Measurements from ENCODE around the gene KLC4.
A peak's percentile ranks its signal among the peaks of the same experiment; 100 is the strongest.
"Not testable (repeated sequence)": the region's sequence is repeated elsewhere in the genome, so short reads cannot be mapped to it uniquely, and the experiment has no call there.

KLC4 gene

DNA sequence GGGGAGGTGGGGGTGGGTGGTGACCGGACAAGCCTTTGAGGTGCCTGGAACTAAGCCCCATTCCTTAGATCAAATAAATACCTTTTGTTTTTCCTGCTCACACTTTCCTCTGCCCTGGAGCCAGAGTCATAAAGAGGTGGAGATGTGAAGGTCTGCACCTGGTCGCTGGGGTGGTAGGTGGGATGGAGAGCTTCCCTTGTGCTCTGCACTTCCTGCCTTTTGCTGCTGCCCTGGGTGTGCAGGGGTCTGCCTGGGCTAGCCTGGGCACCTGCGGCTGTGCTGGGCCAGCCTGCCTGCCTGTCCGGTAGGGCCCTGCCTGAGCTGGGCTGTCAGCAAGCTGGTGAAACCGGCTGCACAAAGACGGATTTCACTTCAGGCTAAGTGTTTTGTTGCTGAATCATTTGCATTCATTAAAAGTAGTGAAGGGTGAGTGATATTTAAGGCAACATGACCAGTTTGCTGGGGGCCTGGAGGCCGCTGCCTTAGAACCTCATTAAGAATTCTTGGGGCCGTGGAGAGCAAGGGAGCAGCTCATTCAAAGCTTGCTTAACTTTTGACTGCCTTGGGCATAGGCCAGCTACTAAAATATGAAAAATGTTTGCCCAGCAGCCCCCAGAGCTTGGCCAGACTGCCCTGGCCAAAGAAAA is 37.1 kb downstream of the KLC4 start:
- FAIRE-seq = no peak

DNA sequence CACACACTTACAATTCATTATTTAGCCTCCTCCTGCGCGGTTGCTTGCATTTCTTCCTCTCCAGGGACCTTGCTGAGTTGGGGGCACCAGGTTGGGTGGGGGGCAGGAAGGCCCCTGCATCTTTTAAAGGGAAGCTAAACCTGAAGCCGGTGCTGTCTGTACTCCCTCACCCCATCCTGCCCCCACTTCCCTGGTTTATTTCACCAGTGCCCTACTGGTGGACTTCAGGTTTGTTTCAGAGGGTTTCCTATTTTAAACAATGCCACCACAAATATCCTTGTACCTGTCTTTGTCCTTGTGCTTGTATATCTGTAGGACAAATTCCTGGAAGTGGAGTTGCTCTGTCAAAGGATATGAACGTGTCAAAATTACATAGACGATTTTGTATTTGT is 37.7 kb downstream of the KLC4 start:
- FAIRE-seq = no peak

DNA sequence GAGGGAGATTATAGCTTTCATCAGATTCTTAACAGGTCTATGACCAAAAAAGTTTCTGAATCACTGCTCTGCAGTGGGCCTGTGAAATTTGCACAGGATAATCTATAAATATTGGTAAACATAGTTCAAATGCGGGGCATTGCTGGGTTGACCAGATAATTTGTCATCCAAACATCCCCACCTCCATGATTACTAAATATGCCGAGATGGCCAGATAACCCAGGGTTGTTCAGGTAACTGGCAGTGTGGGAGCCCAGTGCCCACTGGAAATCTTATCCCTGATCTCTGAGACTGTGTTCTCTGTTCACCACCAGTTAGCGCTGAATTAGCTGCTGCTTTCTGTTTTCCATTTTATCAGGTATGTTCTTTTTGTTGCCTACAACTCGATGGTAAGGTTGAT is 38.1 kb downstream of the KLC4 start:
- FAIRE-seq = no peak

DNA sequence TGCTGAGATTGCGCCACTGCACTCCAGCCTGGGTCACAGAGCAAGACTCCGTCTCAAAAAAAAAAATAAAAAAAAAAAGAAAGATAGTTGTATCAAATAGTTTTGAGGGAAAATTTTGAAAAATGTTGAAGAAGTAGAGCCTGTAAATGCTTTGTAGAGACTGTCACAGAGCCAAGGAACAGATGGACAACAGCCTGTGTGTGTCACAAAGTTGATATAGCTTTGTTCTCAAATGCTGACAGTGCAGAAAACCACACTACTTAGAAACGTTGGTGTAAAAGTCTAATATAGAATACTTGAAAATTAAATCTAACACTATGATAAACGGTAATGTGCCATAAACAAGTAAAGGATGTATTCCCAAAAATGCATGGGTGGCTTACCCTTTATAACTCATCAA is 42.1 kb downstream of the KLC4 start:
- FAIRE-seq = no peak

DNA sequence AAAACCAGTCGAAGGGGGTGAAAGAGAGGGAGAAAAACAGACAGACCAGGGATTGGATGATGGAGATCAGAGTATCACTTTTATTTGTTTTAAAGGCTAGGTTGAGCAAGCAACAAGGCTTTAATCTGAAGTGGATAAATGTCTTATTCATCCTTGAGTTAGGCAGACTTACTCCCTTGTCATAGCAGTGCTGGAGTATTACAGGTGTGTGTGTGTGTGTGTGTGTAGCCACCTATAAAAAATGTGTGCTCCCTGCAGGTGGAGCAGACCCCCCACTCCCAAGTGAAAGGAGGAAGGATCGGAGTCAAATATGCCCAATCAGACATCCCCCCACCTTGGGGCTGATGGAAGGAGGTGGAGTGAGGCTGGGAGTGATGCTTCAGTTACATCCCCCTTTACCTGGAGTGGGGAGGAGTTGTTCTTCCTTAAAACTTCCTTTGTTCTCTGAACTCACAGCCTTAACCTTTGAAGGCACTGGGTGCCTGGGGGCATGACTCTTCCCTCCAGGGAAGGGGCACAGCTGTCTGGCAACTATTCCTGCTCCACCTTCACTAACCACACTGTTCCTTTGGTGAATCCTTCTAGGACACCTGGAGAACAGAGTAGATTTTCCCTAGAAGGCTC is 43.9 kb downstream of the KLC4 start:
- FAIRE-seq = no peak

DNA sequence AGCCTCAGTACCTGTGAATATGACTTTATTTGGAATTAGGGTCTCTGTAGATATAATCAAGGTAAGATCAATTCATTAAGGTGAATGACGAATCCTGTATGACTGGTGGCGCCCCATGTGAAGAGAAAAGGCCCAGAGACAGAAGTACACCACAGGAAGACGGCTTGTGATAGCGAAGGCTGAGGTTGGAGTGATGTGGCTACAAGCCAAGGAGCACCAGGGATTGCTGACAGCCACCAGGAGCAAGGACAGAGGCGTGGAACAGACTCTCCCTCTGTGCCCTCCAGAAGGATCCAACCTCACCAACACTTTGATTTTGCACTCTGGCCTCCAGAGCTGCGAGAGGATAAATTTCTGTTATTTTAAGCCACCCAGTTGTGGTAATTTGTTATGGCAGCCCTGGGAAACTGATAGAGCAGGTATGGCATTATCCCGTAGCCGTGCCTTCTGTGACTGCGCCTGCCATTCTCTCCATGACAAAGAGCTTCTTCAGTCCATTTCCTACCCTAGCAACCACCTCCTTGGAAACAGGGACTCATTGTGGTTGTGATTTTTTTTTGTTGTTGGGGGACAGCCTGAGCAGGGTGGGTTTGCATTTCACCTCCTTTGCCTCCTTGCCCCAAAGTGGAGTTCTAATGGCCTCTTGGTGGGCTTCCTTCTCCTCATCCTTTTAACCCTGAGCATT is 46.2 kb downstream of the KLC4 start:
- no peak for FAIRE-seq

DNA sequence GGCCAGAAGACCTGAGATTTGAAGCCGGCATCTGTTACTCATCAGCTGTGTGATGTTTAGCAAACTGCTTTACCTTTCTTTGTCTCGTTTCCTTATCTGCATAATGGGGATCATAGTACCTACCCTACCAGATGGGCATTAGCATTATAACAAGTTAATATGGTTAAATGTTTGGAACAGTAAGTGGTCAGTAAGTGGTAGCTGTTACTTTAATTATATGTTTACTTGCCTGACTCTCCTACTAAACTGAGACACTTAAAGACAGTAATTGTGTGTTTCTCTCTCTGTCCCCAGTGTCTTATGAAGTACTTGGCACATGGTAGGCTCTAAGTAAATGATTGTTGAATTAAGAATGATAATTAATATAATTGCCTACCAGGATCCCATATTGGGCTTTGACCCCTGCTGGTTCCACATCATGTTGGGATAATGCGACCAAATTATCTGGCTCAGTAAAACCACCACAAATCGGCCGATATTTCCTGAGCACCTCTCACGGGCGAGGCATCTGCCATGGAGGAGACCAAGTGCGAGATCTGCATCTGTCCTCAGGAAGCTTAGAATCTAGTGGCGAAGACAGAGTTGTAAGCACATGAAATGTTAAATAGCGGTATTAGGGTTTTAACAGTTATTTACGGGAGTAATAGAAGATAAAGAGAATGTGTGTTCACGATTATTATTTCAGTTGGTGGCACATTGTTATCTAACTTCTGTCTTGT is 48.1 kb downstream of the KLC4 start:
- no peak for FAIRE-seq

DNA sequence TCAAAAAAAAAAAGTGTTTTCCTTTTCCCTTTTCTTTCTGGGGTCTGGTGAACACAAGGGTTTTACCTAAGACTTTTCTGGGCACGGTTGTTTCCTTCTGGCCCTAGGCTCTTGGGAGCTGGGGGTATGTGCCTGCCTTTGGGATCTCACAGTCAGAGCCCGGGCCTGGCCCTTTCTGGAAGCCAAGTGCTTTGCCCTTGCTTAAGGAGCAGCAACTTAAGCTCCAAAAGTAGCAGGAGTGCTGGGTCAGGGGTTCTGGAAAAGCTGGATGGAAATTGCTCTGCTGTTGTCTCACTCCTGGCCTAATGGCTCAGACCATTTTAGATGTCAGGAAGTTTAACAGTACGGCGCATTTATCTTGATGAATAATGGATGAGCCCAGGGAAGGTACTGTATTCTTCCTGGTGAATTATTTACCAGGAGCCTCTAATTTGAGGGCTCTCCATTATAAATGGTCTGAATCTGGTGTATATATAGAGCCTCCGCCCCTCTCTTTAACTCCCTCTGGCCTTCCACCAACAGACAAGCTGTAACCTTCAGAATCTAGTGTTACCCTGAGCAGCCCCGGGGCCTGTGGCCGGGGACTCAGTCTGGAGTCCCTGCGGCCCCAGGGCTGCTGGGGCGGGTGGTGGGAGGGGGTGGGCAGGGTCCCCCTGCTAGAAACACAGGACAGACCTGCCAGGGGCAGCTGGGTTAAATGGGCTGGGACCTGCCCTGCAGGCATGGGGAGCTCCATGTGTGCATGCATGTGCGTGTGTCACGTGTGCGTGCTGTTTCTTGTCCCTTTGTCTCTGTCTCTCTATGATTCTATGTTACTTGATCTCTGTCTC is 54.2 kb downstream of the KLC4 start:
- peak; percentile 68 for FAIRE-seq

DNA sequence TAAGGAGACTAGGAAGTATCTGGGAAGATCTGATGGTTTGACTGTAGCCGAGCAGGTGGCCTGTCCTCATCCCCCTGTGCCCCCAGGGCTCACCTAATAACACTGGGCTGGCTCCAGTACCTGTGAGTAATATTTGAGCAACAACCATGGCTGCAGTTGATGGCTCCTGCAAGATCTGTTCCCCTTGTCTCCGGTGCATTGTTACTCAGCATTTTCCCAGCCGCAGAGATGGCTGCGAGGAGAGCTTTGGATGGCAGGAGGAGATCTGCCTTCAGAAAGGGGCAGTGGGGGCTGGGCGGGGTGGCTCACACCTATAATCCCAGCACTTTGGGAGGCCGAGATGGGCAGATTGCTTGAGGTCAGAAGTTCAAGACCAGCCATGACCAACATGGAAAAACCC is 55.9 kb downstream of the KLC4 start:
- no peak for FAIRE-seq

DNA sequence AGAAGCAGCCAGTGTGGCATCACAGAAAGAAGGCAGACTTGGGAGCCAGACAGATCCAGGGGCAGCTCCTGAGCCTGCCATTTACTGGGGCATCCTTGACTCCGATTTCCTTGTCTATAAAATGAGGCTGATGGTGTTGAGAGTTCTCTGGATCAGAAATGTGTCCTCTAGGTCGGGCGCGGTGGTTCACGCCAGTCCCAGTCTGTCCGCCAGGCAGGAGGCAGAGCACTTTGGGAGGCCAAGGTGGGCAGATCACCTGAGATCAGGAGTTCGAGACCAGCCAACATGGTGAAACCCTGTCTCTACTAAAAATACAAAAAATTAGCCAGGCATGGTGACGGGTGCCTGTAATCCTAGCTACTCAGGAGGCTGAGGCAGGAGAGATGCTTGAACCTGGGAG is 58.0 kb downstream of the KLC4 start:
- not testable (repeated sequence) for FAIRE-seq

DNA sequence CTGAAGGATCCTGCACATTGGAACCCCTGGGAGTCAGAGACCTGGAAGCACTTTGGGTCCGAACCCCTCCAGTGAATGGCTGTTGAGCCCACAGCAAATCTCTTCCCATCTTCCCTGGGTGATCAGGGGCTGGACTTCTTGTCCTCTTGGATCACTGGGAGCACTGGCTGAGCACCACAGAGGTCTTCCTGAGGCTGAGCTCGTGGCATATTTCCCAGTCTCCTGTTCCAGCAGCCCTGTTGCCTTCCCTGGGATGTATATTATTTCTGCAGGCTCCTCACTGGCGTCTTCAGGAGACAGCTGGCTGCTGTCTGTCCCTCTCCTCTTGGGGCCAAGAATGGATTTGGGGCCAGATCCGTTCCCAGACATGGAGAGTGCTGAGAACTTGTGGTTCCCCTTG is 60.1 kb downstream of the KLC4 start:
- no peak for FAIRE-seq

DNA sequence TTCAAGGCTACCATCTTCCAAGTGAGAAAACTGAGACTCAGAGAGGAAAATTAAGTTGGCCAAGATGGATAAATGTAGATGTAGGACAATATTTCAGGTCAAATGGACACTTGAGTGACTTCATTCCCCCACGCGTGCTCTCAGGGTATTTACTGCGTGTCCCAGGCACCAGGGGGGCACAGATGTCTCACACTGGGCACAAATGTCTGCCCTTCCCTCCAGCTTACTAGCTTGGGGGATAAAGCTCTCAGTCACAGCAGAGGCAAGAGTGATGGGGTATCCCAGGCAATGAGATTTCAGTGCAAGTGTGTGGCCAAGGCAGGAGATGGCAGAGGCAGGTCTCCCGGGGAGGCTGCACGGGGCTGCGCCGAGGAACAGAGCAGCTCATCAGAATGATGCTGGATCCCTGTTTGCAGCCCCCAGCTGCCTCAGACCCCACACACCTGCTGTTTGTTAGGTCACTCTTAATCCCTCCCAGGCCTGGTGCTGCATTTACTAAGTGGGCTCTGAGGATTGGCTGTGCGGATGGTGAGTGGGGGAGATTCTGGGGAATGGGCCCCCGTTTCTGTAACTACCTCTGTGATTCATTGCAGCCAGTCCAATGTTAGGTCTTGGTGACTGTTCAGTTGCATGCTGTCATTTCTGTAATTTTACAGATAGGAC is 60.8 kb downstream of the KLC4 start:
- FAIRE-seq = no peak

DNA sequence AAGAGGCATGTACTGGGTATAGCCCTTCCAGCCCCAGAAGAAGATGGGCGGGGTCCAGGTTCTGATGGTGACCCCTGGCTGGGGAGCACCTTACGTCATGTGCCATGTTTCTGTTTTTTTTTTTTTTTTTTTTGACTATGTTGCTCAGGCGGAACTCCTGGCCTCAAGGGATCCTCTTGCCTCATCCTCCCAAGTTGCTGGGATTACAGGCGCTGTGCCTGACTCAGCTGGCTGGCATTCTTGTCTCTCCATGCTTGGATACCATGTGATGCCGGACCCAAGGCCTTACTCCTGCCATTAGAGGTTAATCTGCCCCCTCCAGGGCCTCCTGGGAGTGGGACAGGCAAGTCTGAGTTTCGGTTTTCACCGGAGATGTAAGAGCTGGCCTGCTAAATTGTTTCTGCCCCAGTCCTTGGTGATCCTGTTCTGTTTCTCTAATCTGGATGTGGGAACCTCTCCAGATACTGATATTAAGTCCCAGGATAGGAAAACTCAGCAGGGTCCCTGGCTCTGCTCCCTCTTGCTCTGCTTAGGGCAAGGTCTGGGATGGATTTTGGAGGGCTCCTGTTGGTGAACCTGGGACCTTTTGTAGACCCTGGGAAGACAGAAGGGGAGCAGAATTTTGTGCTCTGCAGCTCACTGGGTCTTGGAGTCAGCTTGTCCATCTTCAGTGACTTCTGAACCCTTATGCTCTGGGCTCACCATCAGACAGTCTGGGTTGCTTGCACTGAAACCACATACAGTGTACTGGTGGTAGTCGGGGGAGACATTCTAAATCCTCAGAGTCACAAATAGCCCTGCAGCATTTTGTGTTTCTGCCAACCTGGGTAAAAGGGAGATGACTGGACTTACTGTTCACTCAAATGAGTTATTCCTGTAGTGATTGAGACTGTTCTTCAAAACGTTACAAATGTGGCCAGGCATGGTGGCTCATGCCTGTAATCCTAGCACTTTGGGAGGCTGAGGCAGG is 61.8 kb downstream of the KLC4 start:
- no peak for FAIRE-seq

DNA sequence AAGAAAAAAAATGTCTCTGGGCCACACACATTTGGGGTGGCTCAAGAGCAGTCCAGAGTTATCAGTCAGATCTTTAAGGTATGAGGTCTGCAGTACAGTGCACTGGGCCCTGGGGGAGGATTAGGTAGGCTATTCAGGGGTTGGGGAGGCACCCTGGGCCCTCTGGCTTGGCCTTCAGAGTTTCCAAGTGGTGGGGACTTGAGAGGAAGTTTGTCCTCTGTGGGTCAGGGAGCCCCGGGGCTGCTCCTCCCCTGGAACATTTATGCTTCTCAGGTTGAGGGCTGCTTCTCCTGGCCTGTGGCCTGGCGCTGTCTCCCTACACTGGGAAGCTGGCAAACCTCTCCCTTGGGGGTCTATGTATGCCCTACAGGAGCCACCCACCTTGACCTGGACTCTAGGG is 62.7 kb downstream of the KLC4 start:
- no peak for FAIRE-seq

DNA sequence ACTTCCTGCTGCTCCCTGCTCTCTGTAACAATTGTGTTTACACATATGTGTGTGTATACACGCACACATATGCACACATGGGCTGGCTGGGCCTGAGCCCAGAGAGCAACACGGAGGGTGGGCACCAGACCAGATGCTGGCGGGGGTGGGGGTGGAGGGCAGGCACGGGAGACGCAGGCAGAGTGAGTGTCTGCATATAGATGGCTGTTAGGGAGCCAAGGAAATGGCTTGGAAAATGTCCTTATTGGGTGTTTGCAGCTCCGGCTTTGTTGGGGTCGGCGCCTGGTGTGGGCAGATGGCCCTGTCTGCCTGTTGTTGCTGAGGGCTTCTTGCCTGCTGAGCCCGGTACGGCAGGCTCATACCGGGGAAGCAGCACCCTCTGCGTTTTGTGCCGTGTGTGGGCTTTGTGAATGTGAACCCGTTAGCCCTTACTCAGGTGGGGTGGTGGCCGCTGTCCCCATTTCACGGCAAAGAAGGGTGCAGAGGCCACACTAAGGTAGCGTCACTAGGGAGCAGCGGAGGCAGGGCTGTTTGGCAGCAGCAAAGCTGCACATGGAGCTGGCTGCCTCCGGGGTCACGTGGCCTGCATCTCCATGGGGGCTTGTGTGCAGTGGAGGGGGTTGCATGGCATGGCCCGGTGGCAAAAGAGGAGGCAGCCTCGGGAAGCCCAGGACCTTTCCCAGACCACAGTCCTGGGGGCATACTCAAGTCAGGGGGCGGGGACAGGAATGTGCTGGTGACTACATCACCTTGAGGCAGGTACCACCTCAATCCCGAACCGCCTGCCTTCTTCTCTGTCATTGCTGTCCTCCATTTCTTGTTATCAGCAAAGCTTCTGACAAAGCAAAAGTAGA is 64.3 kb downstream of the KLC4 start:
- FAIRE-seq = no peak

DNA sequence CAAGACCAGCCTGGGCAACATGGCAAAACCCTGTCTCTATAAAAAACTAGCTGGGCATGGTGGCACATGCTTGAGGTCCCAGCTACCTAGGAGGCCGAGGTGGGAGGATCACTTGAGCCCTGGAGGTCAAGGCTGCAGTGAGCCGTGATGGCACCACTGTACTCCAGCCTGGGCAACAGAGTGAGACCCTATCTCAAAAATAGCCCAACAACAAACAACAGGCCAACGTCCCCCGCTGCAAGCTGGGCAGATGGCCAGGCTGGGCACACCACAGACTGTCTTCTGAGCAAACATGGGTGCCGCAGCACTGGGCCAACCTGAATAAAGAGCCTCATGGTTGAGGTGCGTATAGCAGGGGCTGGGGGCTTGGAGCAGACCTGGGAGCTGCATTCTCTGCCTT is 65.0 kb downstream of the KLC4 start:
- no peak for FAIRE-seq
